ENCODE results near the gene LRRC8C. TPM values are rescaled to one million over a fixed set of nuclear protein-coding genes. Genes with fewer than 3 reads are reported as not detected.

LRRC8C gene
- total and polyA plus RNA-seq, 2 of the 8 experiments (the other 6 are each of a cell fraction or from before 2014, with no cell fraction given), result 1.1 to 2.1 TPM

GRCh38 chr1:89584211-89584610 is 48.7 kb upstream of the LRRC8C start:
- no peak for DNase-seq (ENCODE audit: low read depth in 1 of 2, low spot score in 2 of 2)
- Histone ChIP-seq H3K23me2 (ENCODE audit: low read depth, low read length) (no peaks in the 10 kb centered on the region), H3K79me2 (ENCODE audit: control insufficient read depth in 1 of 2, insufficient read depth in 2 of 2, low read length in 2 of 2) (0 out of 4 replicates have a peak, but pooled peaks cover 0 to 6% of the 10 kb centered on the region in 2 experiments), H2BK5ac (ENCODE audit: low read depth, low read length) (no peak overlapping the region), H3K36me3 (ENCODE audit: control insufficient read depth in 2 of 4, insufficient read depth in 4 of 4, low read length in 3 of 4) (peaks cover 0 to 35% (median 14%) of the 10 kb centered on the region in 4 experiments), H3K9me3 (ENCODE audit: insufficient read depth in 2 of 2, low read depth in 1 of 2, low read length in 1 of 2) (no peaks in the 10 kb centered on the region), H3K18ac (ENCODE audit: extremely low read depth, low read length) (no peak overlapping the region), H4K91ac (replicated peaks; ENCODE audit: insufficient read length, low read length) (no peak overlapping the region), H2AK5ac (ENCODE audit: low read depth, low read length) (no peak overlapping the region), H3K27me3 (replicated peaks in 1 of 4; ENCODE audit: control insufficient read depth in 3 of 4, extremely low read depth in 1 of 4, insufficient read depth in 3 of 4, low read length in 3 of 4) (no peaks in the 10 kb centered on the region), H4K8ac (ENCODE audit: extremely low read depth, insufficient read depth, low read length) (no peak overlapping the region), H2AFZ (ENCODE audit: low read length) (no peak overlapping the region), H3K79me1 (ENCODE audit: low read depth, low read length) (no peaks in the 10 kb centered on the region), H3K9ac (replicated peaks in 1 of 4; ENCODE audit: extremely low read depth in 1 of 4, low read depth in 3 of 4, low read length in 3 of 4) (no peak overlapping the region), H2BK120ac (replicated peaks; ENCODE audit: low read depth, low read length) (no peak overlapping the region), H3K23ac (ENCODE audit: insufficient read length) (no peak overlapping the region), H3K27ac (ENCODE audit: low read depth, low read length) (no peak overlapping the region), H3K4me3 (ENCODE audit: extremely low read depth in 1 of 4, insufficient read depth in 2 of 4, low read depth in 3 of 4, low read length in 4 of 4) (no peak overlapping the region), H3K56ac (replicated peaks; ENCODE audit: insufficient read length, low read depth, low read length) (no peak overlapping the region), H3K4me2 (ENCODE audit: insufficient read depth in 1 of 2, low read depth in 2 of 2, low read length in 2 of 2) (no peak overlapping the region), H2BK20ac (ENCODE audit: low read length) (no peak overlapping the region), H4K5ac (ENCODE audit: insufficient read length, low read depth, low read length) (no peak overlapping the region), H2BK15ac (ENCODE audit: low read length) (no peak overlapping the region), H3K4me1 (replicated peaks in 1 of 4; ENCODE audit: control insufficient read depth in 3 of 4, insufficient read depth in 4 of 4, low read length in 3 of 4) (peaks cover 0 to 6% (median 3%) of the 10 kb centered on the region in 4 experiments; a peak in 3 of 7 replicates), H4K20me1 (replicated peaks in 1 of 2; ENCODE audit: control insufficient read depth in 1 of 2, insufficient read depth in 2 of 2, low read length in 2 of 2) (no peaks in the 10 kb centered on the region), H3K14ac (ENCODE audit: insufficient read length) (no peak overlapping the region), H3K4ac (replicated peaks; ENCODE audit: insufficient read length, low read depth, low read length) (no peak overlapping the region), H2BK12ac (ENCODE audit: low read depth, low read length) (no peak overlapping the region)
- ChIA-PET CTCF (ENCODE audit: partially characterized antibody) (interaction anchor here (0.7 to 1.7 kb wide), 2 partner anchors 12 to 101 kb away, joined by 3 to 4 read pairs; no protein-coding TSS in a partner anchor), POLR2A (ENCODE audit: partially characterized antibody) (no interaction called here)
- TF ChIP-seq KDM4A (IDR thresholded peaks at IDR 0.05; ENCODE audit: low read depth, low read length, severe bottlenecking) (no peak), JUND (IDR thresholded peaks at IDR 0.05; ENCODE audit: low read length) (no peak), RBBP5 (IDR thresholded peaks at IDR 0.05; ENCODE audit: borderline replicate concordance, low read depth, low read length) (no peak), JUN (IDR thresholded peaks at IDR 0.05; ENCODE audit: low read depth, low read length) (no peak), HDAC6 (IDR thresholded peaks at IDR 0.05; ENCODE audit: low read depth, low read length) (no peak), USF2 (IDR thresholded peaks at IDR 0.05; ENCODE audit: low read length) (no peak), SIN3A (conservative IDR thresholded peaks at IDR 0.05 in 1 of 2, IDR thresholded peaks at IDR 0.05 in 1 of 2; ENCODE audit: low read depth in 1 of 2, low read length in 2 of 2) (no peak), PHF8 (conservative IDR thresholded peaks at IDR 0.05; ENCODE audit: low read depth, low read length) (no peak), FOSL1 (IDR thresholded peaks at IDR 0.05; ENCODE audit: insufficient read depth, low read depth, low read length) (no peak)
- TF ChIP-seq, protein P1, sequence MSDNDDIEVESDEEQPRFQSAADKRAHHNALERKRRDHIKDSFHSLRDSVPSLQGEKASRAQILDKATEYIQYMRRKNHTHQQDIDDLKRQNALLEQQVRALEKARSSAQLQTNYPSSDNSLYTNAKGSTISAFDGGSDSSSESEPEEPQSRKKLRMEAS (IDR thresholded peaks at IDR 0.05), result no peak
- WGBS, 2 experiments (ENCODE audit: extremely low coverage in 1 of 2, insufficient coverage in 1 of 2, insufficient read length in 1 of 2, insufficient replicate concordance in 2 of 2, low coverage in 1 of 2, low lambda C conversion rate in 2 of 2, missing lambda C conversion rate in 1 of 2), result 92% methylated on average over 2 of the region's 2 CpGs; no CpG with 5 or more reads in 1 of the 2 experiments
- no peak for FAIRE-seq

Measured in H1 (cell line).